ENCODE data around the gene UXS1. TPM values are rescaled to one million over a fixed set of nuclear protein-coding genes. Genes with fewer than 3 reads are reported as not detected.

UXS1 gene
- polyA plus RNA-seq, 1 donor from 2014 or later, result 19.1 TPM

DNA sequence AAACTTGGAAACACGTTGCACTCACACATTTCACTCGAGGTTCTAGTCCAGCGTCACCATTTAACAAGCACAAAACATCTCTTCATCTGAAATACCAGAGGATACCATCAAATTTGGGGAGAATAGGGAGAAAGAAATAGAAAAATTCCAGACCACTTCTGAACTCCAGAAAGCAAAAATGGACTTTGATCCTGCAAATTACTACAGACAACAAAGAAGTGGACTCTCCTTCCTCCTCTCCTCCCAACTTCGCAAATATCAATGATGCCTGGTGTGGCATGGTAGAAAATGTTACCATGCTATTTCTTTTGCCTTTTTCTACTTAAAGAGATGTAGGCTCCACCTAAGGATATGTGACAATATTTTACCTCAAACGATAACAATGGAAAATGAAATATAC, 13.5 kb downstream of the UXS1 start:
- no peak overlapping the region for H2AFZ ChIP-seq (ENCODE audit: low read depth, low read length)
- H3K4me3 ChIP-seq (ENCODE audit: low read length), result no peak overlapping the region
- H3K36me3 ChIP-seq (ENCODE audit: insufficient read depth, low read length), result no peaks in the 10 kb centered on the region
- no peak overlapping the region for H3K4me2 ChIP-seq (ENCODE audit: low read length)
- H3F3A ChIP-seq (ENCODE audit: insufficient read depth, low read length, poor library complexity, severe bottlenecking), result no peaks in the 10 kb centered on the region
- H3K27ac ChIP-seq (ENCODE audit: low read length), result no peak overlapping the region
- no peaks in the 10 kb centered on the region for H4K20me1 ChIP-seq (ENCODE audit: insufficient read depth)
- H3K79me2 ChIP-seq (replicated peaks; ENCODE audit: insufficient read depth, low read length), result peaks cover 26% of the 10 kb centered on the region
- TF ChIP-seq RAD21 (conservative IDR thresholded peaks at IDR 0.05) (no peak), POLR2AphosphoS5 (IDR thresholded peaks at IDR 0.05) (no peak), REST (IDR thresholded peaks at IDR 0.05; ENCODE audit: borderline replicate concordance) (no peak), EZH2 (IDR thresholded peaks at IDR 0.05; ENCODE audit: borderline replicate concordance, insufficient read depth, low read length, poor library complexity, severe bottlenecking) (no peak), SMC3 (conservative IDR thresholded peaks at IDR 0.05; ENCODE audit: poor library complexity) (no peak), EP300 (conservative IDR thresholded peaks at IDR 0.05; ENCODE audit: poor library complexity, severe bottlenecking) (no peak), TAF1 (IDR thresholded peaks at IDR 0.05; ENCODE audit: low read depth) (no peak), MXI1 (conservative IDR thresholded peaks at IDR 0.05; ENCODE audit: poor library complexity, severe bottlenecking) (no peak)
- TF ChIP-seq, protein P1, sequence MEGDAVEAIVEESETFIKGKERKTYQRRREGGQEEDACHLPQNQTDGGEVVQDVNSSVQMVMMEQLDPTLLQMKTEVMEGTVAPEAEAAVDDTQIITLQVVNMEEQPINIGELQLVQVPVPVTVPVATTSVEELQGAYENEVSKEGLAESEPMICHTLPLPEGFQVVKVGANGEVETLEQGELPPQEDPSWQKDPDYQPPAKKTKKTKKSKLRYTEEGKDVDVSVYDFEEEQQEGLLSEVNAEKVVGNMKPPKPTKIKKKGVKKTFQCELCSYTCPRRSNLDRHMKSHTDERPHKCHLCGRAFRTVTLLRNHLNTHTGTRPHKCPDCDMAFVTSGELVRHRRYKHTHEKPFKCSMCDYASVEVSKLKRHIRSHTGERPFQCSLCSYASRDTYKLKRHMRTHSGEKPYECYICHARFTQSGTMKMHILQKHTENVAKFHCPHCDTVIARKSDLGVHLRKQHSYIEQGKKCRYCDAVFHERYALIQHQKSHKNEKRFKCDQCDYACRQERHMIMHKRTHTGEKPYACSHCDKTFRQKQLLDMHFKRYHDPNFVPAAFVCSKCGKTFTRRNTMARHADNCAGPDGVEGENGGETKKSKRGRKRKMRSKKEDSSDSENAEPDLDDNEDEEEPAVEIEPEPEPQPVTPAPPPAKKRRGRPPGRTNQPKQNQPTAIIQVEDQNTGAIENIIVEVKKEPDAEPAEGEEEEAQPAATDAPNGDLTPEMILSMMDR (IDR thresholded peaks at IDR 0.05; ENCODE audit: poor library complexity, severe bottlenecking), result no peak
- H3K9ac ChIP-seq (ENCODE audit: low read length), result no peak overlapping the region
- no peaks in the 10 kb centered on the region for H3K9me3 ChIP-seq (ENCODE audit: low read length)
- H3K9me2 ChIP-seq (ENCODE audit: insufficient read depth, low read length), result no peaks in the 10 kb centered on the region
- no peaks in the 10 kb centered on the region for H3K27me3 ChIP-seq (ENCODE audit: insufficient read depth, low read depth, low read length)

GRCh38 chr2:106178716-106179115, 15.4 kb downstream of the UXS1 start:
- H3K4me3 ChIP-seq (ENCODE audit: low read length), result no peak overlapping the region
- H3K9me2 ChIP-seq (ENCODE audit: insufficient read depth, low read length), result no peaks in the 10 kb centered on the region
- no peaks in the 10 kb centered on the region for H4K20me1 ChIP-seq (ENCODE audit: insufficient read depth)
- H3K27me3 ChIP-seq (ENCODE audit: insufficient read depth, low read depth, low read length), result no peaks in the 10 kb centered on the region
- H3K36me3 ChIP-seq (ENCODE audit: insufficient read depth, low read length), result no peaks in the 10 kb centered on the region
- peaks cover 19% of the 10 kb centered on the region for H3K79me2 ChIP-seq (replicated peaks; ENCODE audit: insufficient read depth, low read length)
- H2AFZ ChIP-seq (ENCODE audit: low read depth, low read length), result no peak overlapping the region
- no peak overlapping the region for H3K9ac ChIP-seq (ENCODE audit: low read length)
- H3F3A ChIP-seq (ENCODE audit: insufficient read depth, low read length, poor library complexity, severe bottlenecking), result no peaks in the 10 kb centered on the region
- no peaks in the 10 kb centered on the region for H3K9me3 ChIP-seq (ENCODE audit: low read length)
- TF ChIP-seq RAD21 (conservative IDR thresholded peaks at IDR 0.05), result no peak
- TF ChIP-seq, protein P1 (IDR thresholded peaks at IDR 0.05; ENCODE audit: poor library complexity, severe bottlenecking), result no peak
- no peak for TF ChIP-seq EZH2 (IDR thresholded peaks at IDR 0.05; ENCODE audit: borderline replicate concordance, insufficient read depth, low read length, poor library complexity, severe bottlenecking)
- TF ChIP-seq MXI1 (conservative IDR thresholded peaks at IDR 0.05; ENCODE audit: poor library complexity, severe bottlenecking), result no peak
- TF ChIP-seq TAF1 (IDR thresholded peaks at IDR 0.05; ENCODE audit: low read depth), result no peak
- TF ChIP-seq POLR2AphosphoS5 (IDR thresholded peaks at IDR 0.05), result no peak
- no peak for TF ChIP-seq SMC3 (conservative IDR thresholded peaks at IDR 0.05; ENCODE audit: poor library complexity)
- no peak for TF ChIP-seq REST (IDR thresholded peaks at IDR 0.05; ENCODE audit: borderline replicate concordance)
- no peak for TF ChIP-seq EP300 (conservative IDR thresholded peaks at IDR 0.05; ENCODE audit: poor library complexity, severe bottlenecking)
- no peak overlapping the region for H3K27ac ChIP-seq (ENCODE audit: low read length)
- H3K4me2 ChIP-seq (ENCODE audit: low read length), result no peak overlapping the region
